GM12892 (cell line): Measurements from ENCODE around the gene CENPA.

Source experiments
- POLR2A ChIP-seq: IDR thresholded peaks from 2 replicates; pipeline ENCODE4 v1.6.1; 2011; ENCODE audit warnings: low read depth, low read length, control low read depth
- POLR2AphosphoS5 ChIP-seq: IDR thresholded peaks from 2 replicates; pipeline ENCODE4 v1.6.1; 2011; ENCODE audit warnings: low read depth, low read length, control low read depth

- TF ChIP-seq POLR2AphosphoS5 (no peak), POLR2A (no peak)
Measured at GRCh38 chr2:26809876-26810577, 24.2 kb downstream of the CENPA start.
